NOMO-1 treated with dmso at 0.1 percent for 144 hours (cell line): ENCODE results near the gene CLCN2.

Experiments
- DNase-seq: peaks from one replicate; lab custom pipeline; 2025; ENCODE audit not compliant: unreplicated experiment; lab: John Stamatoyannopoulos, UW

CLCN2 gene

DNA sequence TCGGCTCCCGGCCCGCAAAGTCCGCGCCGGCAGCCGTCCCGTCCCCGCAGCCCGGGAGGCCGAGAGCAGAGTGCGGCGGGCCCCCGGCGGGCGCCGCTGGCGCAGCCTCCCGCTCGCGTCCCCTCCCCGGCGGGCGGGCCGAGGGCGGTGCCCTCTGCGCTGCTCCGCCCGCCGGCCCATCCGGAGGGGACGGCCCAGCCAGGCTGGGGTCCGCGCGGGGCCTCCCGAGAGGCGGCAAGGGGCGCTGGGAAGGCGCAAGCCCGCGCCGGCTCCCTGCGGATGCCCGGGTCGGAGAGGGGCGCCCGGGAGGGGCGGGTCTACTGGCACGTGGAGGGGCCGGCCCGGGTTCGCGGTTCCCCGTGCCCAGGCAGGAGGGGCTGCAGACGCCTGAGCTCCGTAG lies at the start of gene CLCN2, which contains the start of gene POLR2H:
Gene CLCN2 (minus strand): TSS at position 74 of the 400 bp plus-strand sequence. CDS start 126 bp downstream, outside the sequence.
Gene POLR2H (plus strand): TSS at position 179 of the 400 bp plus-strand sequence. CDS start 1,783 bp downstream, outside the sequence.
- DNase-seq: peak; percentile 47

DNA sequence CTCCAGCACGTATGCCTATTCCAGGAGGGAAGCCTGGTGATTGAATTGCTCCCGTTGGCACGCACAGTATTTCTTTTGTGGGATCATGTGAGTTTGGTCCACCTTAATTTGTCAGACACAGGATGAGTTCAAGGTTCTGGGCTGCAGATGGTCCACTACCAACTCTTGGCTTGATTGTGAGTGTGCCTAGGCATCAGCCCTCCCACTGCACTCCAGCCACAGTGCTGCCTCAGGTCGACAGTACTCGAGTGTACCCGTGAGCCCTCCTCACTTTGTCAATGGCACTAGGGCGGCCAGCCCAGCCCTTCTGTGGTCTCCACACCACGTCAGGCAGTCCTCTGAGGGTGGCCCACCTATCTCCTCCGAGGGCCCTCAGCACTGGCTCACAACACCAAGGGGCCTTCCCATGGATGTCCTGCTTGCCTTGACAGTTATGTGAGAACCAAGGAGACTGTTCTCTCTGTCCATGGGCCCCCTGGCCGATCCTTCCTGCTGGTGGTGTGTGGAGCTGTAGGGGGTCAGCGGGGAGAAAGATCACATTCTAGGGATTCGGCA lies 48.6 kb upstream of the CLCN2 start:
- no peak for DNase-seq

DNA sequence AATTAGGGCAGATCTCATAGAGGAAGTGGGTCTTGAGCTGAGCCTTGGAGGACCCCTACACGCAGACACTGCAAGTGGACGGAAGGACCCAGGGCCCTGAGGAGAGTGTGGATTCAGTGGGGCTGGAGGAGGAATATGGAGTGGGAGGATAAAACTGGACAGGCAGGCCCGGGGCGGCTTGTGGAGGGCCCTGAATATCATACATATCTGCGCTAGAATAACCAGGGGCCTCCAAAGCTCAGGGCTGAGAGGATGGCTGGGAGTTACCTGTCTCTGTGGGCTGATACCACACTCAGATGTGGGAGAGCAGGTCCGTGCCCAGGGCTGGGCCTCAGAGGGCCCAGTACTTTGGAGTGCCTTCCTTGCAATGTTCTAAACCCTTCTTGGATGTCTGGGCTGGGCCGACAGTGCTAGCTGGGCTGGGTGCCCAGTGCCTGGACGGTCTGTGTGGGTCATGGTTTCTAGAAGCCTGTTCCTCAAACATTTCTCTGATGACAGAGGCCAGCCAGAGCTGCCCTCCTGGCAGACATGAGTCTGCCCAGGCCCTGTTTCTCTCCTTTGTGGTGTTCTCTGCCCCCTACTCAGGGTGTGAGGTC lies 48.0 kb upstream of the CLCN2 start:
- DNase-seq: no peak

DNA sequence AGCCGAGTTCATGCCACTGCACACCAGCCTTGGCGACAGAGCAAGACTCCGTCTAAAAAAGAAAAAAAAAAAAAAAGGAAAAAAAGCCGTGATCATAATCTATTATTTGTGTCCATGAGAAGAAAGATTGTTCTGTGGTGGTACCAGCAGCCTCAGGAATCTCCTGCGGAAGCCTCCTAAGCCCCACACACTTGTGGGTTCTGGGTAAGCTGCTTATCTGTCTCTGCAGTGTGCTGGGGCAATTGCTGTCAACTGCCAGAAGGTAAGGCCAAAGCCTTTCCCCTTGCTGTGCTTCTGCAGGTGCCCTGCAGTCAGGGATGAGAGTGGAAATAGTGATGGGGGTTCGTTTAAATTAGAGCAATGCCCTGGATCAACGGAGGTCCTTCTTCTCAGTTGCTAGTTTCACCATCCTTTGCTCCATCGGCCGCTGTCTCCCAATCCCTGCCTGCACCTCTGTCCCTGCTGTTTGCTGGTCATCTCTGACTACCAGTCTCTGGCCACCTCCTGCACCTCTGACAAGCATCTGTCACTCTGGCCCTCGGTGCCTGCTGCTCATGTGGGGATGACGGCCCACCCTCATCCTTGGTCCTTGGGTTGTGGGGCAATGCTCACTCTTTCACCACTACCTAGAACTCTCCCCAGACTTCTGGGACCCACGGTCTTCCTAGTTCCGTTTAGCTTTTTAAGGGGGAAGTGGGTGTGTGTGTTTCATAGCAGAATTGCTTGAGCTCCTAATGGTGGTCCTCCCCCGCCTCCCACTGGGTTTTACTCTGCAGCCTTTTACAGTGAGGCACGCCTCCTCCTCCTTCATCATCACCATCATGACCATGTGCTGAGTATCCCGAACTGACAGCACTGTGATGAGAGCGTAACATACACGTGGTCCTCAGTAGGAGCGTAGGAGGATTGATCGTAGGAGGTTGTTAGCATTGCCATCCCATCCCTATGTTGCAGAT lies 43.9 kb upstream of the CLCN2 start:
- no peak for DNase-seq

DNA sequence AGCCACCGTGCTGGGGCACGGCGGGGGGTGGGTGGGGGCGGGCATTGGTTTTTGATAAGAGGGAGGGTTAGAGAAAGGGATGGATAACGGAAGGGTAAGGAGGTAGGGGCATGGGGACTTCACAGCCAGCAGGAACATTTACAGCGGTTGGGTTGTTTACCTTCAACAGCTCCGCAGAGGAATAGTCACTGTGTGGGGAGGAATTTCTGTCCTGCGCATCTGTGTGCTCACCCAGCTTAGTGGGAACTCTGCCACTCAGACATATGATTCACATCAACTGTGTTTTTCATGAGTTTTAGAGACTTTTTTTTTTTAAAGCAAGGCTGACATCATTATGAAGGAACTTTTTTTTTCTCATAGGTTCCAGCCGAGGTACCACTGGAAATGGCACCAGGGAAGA lies 38.0 kb upstream of the CLCN2 start:
- no peak for DNase-seq

DNA sequence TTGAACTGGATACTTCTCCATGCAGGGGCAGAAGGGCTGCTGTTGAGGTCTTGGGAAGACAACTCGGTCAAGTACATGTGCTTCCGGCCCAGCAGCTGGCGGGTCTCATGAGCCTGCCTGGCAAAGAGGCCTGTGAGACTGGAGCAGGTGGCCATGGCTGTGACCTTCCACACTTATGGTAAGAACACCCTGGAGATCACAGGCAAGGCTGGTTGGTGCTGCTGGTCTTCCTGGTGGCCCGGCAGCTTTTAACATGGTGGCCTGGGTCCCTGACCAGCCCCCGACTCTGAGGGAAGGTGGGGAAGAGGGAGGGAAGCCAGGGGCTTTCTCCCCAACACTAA lies 33.9 kb upstream of the CLCN2 start:
- no peak for DNase-seq

DNA sequence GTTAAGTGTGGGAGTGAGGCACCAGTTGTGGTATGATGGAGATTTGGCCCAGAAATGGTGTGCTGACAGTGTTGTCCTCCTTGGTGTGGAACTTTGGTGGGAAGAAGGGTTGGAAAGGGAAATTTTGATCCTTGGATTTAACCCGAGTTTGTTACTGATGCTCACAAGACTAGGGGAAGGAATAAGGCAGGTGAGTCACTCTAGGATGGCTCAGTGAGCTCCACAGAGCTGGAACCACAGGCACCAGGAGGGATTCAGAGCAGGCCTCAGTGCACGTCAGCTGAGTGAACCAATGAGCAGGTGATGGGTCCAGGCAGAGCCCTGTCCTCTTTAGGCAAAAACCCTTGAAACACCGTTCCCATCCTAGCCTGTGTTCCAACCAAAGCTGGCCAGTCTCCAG lies 29.9 kb upstream of the CLCN2 start:
- no peak for DNase-seq

DNA sequence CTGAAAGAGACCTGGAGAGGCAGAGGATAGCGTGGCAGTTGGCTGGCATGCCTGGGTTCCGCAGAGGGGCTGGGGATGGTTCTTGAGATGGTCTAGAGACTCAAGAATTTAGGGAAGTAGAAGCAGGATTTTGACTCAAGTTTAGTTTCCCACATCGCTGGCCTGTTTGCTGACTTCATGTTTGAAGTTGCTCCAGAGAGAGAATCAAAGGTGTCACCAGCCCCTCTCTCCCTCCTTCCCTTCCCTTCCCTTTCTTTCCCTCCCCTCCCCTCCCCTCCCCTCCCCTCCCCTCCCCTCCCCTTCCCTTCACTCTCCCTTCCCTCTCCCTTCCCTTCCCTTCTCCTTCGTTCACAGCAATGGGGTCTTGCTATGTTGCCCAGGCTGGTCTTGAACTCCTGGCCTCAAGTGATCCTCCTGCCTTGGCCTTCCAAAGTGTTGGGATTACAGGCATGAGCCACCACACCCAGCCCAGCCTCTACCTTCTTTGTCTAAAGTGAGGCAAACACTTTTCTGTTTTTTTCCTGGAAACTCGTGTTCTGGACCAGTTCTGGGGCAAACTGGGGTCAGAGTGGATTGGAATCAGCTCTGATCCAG lies 28.6 kb upstream of the CLCN2 start:
- DNase-seq: no peak

DNA sequence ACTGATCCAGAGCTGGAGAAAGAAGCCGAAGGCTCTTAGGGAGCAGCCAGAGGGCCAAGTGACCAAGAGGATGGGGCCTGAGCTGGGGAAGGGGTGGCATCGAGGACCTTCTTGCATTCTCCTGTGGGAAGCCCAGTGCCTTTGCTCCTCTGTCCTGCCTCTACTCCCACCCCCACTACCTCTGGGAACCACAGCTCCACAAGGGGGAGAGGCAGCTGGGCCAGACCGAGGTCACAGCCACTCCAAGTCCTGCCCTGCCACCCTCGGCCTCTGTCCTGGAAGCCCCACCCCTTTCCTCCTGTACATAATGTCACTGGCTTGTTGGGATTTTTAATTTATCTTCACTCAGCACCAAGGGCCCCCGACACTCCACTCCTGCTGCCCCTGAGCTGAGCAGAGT lies 28.0 kb upstream of the CLCN2 start:
- DNase-seq: no peak

DNA sequence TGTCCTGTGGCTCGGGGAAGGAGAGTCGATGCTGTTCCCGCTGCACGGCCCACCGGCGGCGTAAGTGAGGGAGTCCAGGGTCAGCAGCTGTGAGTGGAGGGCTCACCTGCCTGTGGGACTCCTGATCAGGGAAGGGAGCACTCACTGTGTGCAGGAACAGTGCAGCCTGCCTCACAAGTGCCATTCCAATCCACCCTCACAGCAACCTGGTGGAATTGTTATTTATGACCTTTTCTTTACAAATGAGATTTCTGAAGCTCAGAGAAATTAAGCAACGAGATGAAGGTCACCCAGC lies 27.5 kb upstream of the CLCN2 start:
- no peak for DNase-seq

DNA sequence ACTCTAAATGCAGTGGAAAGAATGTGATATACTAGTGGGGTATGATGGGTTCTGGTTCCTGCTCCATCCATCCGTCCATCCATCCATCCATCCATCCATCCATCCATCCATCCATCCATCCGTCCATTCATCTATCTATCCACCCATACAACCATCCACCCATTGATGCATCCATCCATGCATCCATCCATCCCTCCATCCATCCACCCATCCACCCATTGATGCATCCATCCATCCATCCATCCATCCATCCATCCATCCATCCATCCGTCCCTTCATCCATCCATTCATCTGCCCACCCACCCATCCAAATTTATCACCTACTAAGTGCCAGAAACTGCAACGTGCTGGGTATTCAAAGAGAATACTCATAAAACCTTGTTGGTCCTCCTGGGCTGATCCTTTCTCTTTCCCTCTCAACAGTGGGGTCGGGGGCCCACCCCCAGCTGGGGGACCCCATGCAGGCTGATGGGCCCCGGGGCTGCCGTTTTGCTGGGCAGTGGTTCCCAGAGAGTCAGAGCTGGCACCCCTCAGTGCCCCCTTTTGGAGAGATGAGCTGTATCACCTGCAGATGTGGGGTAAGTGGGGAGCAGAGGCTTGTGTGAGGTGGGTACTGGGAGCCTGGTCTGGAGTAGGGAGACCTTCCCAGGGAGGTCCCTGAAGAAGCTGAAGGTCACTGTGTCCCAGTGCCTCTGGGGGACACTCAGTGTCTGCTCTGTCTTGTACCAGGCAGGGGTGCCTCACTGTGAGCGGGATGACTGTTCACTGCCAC lies 26.9 kb upstream of the CLCN2 start:
- no peak for DNase-seq

DNA sequence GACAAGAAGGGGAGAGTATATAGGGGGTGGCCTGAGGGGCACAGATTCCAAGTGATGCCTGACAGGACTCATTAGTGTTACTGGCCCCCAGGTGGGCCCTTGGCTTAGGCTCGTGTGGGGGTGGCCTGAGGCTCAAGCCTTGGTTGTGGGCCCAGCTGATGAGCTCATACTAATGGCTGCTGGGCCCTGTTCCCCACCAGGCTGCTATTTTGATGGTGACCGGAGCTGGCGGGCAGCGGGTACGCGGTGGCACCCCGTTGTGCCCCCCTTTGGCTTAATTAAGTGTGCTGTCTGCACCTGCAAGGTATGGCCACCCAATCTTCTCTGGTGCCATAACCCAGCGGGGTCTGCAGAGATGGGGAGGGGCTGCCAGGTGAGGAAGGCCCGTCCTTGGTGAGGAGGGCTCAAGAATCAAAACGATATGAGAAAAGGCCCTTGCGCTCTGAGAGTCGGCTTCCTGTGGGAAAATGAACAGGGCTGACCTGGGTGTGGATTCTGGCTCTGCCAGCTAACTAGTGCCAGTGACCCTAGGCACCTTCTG lies 25.8 kb upstream of the CLCN2 start:
- no peak for DNase-seq

DNA sequence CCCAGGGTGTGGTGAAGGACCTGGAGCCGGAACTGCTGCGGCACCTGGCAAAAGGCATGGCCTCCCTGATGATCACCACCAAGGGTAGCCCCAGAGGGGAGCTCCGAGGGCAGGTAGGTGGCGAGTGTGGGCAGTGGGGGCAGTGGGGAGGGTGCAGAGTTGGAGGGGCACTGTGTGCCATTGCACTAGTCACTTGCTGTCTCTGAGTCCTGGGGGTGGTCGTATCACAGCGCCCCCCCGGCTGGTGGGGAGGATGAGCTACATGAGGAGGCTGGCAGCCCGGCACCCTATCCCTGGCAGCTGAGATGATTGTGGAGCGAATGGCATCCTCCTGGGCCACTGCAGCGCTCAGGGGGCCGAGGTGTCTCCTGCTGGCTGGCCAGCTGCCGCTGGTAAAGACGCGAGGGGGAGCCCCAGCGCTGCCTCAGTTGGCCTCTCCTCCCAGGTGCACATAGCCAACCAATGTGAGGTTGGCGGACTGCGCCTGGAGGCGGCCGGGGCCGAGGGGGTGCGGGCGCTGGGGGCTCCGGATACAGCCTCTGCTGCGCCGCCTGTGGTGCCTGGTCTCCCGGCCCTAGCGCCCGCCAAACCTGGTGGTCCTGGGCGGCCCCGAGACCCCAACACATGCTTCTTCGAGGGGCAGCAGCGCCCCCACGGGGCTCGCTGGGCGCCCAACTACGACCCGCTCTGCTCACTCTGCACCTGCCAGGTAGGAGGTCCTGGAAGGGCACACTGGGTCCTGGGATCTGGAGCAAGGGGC lies 24.8 kb upstream of the CLCN2 start:
- no peak for DNase-seq

DNA sequence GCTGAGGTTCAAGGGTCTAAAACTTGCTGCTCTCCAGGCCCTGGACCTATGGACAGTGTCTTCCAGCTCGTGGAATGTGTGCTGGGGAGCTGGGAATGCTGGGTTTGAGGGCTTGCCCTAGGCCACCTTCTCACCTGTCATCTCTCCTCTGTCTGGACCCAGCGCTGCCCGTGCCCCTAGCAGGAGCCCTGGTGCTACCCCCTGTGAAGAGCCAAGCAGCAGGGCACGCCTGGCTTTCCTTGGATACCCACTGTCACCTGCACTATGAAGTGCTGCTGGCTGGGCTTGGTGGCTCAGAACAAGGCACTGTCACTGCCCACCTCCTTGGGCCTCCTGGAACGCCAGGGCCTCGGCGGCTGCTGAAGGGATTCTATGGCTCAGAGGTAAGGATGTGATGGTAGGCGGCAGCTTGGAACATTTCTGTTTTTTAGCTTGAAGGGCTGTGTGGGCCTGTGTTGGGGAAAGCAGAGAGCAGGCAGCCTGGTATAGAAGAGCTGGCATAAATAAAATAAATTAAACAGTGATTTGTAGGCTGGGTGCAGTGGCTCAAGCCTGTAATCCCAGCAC lies 23.5 kb upstream of the CLCN2 start:
- DNase-seq: no peak

DNA sequence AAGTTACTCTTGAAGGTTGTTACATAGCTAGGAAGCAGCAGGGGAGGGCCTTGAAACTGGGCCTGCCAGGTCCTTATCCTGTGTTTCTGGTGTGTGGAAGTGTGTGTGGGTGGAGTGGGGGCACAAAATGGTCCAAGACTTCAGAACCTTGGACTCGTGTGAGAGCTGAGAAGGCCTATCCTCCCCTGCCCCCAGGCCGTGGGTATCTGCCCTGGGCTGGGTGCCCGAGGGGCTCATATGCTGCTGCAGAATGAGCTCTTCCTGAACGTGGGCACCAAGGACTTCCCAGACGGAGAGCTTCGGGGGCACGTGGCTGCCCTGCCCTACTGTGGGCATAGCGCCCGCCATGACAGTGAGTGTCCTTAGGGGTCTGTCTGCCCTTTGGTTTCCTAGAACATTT lies 22.9 kb upstream of the CLCN2 start:
- no peak for DNase-seq

DNA sequence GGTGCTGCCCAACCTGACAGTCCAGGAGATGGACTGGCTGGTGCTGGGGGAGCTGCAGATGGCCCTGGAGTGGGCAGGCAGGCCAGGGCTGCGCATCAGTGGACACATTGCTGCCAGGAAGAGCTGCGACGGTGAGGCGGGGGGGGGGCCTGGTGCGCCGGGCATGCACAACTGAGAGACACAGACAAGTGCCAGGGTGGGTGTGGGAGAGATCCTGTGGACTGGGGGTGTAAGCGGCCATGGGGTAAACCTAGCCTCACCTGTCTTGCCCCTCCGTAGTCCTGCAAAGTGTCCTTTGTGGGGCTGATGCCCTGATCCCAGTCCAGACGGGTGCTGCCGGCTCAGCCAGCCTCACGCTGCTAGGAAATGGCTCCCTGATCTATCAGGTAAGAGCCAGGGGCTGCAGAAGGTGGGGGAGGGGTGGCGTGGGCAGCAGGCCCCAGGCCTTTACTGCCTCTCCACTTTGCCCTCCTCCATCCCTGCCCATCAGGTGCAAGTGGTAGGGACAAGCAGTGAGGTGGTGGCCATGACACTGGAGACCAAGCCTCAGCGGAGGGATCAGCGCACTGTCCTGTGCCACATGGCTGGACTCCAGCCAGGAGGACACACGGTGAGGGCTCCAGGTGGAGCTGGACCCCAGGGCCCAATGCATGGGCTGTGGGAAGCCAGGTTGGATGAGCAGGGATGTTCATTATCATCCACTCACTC lies 21.8 kb upstream of the CLCN2 start:
- DNase-seq: no peak

DNA sequence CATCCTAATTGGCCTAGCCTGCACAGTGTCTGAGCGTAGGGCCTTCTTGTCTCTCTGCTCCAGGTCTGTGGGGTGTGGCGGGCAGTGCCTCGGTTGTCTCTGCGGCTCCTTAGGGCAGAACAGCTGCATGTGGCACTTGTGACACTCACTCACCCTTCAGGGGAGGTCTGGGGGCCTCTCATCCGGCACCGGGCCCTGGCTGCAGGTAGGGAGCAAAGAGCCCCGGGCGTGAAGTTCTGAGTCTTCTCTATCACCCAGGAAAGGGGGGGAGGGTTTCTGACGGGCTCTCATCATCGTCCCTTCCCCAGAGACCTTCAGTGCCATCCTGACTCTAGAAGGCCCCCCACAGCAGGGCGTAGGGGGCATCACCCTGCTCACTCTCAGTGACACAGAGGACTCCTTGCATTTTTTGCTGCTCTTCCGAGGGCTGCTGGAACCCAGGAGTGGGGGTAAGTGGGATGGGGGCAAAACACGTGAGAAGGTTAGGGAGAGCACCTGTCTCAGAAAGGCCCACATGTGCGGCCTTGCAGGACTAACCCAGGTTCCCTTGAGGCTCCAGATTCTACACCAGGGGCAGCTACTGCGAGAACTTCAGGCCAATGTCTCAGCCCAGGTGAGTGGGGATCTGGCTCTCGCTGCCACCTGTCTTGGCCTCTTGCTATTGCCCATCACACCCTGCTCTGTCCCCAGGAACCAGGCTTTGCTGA lies 21.1 kb upstream of the CLCN2 start:
- DNase-seq: no peak
